ENCODE measurements around the gene CDC25C. TPM values are rescaled to one million over a fixed set of nuclear protein-coding genes. Genes with fewer than 3 reads are reported as not detected.

Gene CDC25C
- total and polyA plus RNA-seq, 2 of the 4 experiments (the other 2 are of a cell fraction) = 7.3 to 8.2 TPM

DNA sequence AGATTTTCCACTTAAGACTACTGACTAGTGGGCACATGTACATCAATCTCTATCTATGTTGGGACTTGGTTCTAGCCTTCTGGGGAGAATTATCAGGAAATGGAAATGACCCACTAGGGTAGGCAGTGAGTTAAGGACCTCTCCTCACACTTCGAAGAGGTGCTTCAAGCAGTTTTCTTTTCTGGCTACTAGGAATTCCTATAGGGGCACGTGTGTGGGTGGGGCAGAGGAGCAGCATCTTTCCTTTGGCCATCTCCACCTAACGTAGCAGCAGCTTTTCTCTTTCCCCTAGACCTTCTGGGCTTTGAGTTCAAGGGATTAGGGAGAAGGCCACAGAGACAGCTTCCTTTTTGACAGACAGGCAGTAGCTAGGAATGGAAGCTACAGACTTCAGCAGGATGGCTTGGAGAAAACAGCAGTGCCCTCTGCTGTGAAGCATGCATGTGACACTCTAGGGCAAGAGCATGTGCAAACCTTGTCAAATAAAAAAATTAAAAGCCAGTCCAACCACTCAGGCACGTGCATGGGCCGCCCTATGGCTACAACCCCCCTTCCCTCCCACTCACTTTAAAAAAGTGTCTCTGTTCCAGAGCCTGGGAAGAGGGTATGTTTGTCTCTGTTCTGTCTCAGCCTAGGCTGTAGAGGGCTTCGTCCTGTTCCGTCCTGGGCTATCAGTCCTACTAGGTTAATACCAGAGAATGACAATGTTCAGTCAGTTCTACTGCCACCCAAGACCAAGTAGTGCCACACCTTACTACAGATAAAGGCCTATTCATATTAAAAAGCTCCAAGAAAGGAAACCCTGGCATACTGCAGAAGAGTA lies 48.5 kb downstream of the CDC25C start (continued):
- no peak for TF ChIP-seq MXI1 (IDR thresholded peaks at IDR 0.05; ENCODE audit: borderline replicate concordance, low read depth, low read length)

DNA sequence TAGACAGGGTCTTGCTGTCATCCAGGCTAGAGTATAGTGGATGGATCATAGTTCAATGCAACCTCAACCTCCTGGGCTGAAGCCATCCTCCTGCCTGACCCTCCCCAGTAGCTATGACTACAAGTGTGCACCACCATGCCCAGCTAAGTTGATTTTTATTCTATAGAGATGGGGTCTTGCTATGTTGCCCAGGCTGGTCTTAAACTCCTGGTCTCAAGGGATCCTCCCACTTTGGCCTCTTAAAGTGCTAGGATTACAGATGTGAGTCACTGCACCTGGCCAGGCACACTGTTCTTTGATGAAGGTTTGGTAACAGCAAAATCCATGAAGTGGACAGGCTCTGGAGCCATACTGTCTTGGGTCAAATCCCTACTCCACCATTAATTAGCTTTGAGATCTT lies 50.7 kb downstream of the CDC25C start:
- DNase-seq (no peak), ATAC-seq (ENCODE audit: low read depth) (no peak)
- Histone ChIP-seq H3K18ac (ENCODE audit: low read depth, low read length) (no peak overlapping the region), H2BK15ac (ENCODE audit: low read depth, low read length) (no peak overlapping the region), H2BK5ac (ENCODE audit: low read depth, low read length, poor library complexity, severe bottlenecking) (no peak overlapping the region), H3K56ac (ENCODE audit: extremely low read depth, insufficient read depth, low read length) (no peak overlapping the region), H3K27ac (ENCODE audit: insufficient read depth, low read length) (no peak overlapping the region), H3K4me1 (ENCODE audit: control insufficient read depth, insufficient read depth, low read length) (no peaks in the 10 kb centered on the region), H3K9me1 (ENCODE audit: insufficient read depth, low read length) (no peaks in the 10 kb centered on the region), H4K8ac (ENCODE audit: low read depth in 2 of 2, low read length in 2 of 2) (no peak overlapping the region), H2AK5ac (ENCODE audit: low read depth, low read length) (no peak overlapping the region), H3K4me3 (ENCODE audit: insufficient read depth, low read depth, low read length) (no peak overlapping the region), H2BK120ac (ENCODE audit: low read depth, low read length) (no peak overlapping the region), H3K14ac (replicated peaks; ENCODE audit: low read depth, low read length) (no peak overlapping the region), H3K4ac (ENCODE audit: low read depth, low read length) (no peak overlapping the region), H4K20me1 (ENCODE audit: insufficient read depth, low read length) (no peaks in the 10 kb centered on the region), H4K91ac (ENCODE audit: insufficient read depth, low read depth, low read length) (no peak overlapping the region), H4K5ac (ENCODE audit: low read depth, low read length) (no peak overlapping the region), H3K79me1 (ENCODE audit: low read depth in 1 of 2, low read length in 2 of 2) (no peaks in the 10 kb centered on the region), H3K36me3 (ENCODE audit: control insufficient read depth, insufficient read depth, low read length) (0 out of 2 replicates have a peak, but pooled peaks cover 2% of the 10 kb centered on the region), H3K23ac (ENCODE audit: low read depth, low read length) (no peak overlapping the region), H3K27me3 (ENCODE audit: control insufficient read depth, insufficient read depth, low read length) (peaks cover 3% of the 10 kb centered on the region), H2AK9ac (replicated peaks; ENCODE audit: low read depth, low read length, poor library complexity) (no peak overlapping the region), H2BK20ac (ENCODE audit: low read depth, low read length) (no peak overlapping the region), H3K9me3 (ENCODE audit: control insufficient read depth, insufficient read depth, low read length) (no peaks in the 10 kb centered on the region), H2AFZ (replicated peaks; ENCODE audit: low read length, poor library complexity) (no peak overlapping the region), H3K4me2 (ENCODE audit: low read depth, low read length) (no peak overlapping the region), H3K9ac (ENCODE audit: low read depth, low read length) (no peak overlapping the region)
- intact Hi-C loops (cut with micrococcal nuclease) = loop anchor here (5.0 kb wide), 1 partner anchor 39 kb away; no protein-coding TSS in a partner anchor
- POLR2A ChIA-PET (ENCODE audit: unreplicated experiment) = no interaction called here
- CTCF ChIA-PET = interaction anchor here (0.6 kb wide), 3 partner anchors 9 to 110 kb away, joined by 3 to 5 read pairs (median 3); no protein-coding TSS in a partner anchor
- in situ Hi-C loops (cut with MboI; ENCODE audit: low sequenced_read_pairs) = no loop called here
- no TSS peak for BruUV-seq (replicated peaks)
- dilution Hi-C loops (cut with HindIII; ENCODE audit: low sequenced_read_pairs, unreplicated experiment) = no loop called here
- no peak for TF ChIP-seq NFE2L2 (IDR thresholded peaks at IDR 0.05; ENCODE audit: low read depth, low read length)
- no peak for TF ChIP-seq POLR2A (IDR thresholded peaks at IDR 0.05; ENCODE audit: low read depth, low read length)
- TF ChIP-seq RFX5 (IDR thresholded peaks at IDR 0.05; ENCODE audit: low read depth, low read length) = no peak
- TF ChIP-seq FOS (IDR thresholded peaks at IDR 0.05; ENCODE audit: low read depth, low read length) = no peak
- TF ChIP-seq SMC3 (IDR thresholded peaks at IDR 0.05; ENCODE audit: low read depth, low read length) = no peak
- TF ChIP-seq MAFK (IDR thresholded peaks at IDR 0.05; ENCODE audit: low read depth, low read length) = no peak
- TF ChIP-seq CHD1 (IDR thresholded peaks at IDR 0.05; ENCODE audit: low read depth, low read length) = no peak
- TF ChIP-seq MXI1 (IDR thresholded peaks at IDR 0.05; ENCODE audit: borderline replicate concordance, low read depth, low read length) = no peak
- TF ChIP-seq, protein P1, sequence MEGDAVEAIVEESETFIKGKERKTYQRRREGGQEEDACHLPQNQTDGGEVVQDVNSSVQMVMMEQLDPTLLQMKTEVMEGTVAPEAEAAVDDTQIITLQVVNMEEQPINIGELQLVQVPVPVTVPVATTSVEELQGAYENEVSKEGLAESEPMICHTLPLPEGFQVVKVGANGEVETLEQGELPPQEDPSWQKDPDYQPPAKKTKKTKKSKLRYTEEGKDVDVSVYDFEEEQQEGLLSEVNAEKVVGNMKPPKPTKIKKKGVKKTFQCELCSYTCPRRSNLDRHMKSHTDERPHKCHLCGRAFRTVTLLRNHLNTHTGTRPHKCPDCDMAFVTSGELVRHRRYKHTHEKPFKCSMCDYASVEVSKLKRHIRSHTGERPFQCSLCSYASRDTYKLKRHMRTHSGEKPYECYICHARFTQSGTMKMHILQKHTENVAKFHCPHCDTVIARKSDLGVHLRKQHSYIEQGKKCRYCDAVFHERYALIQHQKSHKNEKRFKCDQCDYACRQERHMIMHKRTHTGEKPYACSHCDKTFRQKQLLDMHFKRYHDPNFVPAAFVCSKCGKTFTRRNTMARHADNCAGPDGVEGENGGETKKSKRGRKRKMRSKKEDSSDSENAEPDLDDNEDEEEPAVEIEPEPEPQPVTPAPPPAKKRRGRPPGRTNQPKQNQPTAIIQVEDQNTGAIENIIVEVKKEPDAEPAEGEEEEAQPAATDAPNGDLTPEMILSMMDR (conservative IDR thresholded peaks at IDR 0.05; ENCODE audit: low read depth, low read length) = no peak
- TF ChIP-seq MAZ (IDR thresholded peaks at IDR 0.05; ENCODE audit: borderline replicate concordance, low read depth, low read length) = no peak
- TF ChIP-seq, protein P2, sequence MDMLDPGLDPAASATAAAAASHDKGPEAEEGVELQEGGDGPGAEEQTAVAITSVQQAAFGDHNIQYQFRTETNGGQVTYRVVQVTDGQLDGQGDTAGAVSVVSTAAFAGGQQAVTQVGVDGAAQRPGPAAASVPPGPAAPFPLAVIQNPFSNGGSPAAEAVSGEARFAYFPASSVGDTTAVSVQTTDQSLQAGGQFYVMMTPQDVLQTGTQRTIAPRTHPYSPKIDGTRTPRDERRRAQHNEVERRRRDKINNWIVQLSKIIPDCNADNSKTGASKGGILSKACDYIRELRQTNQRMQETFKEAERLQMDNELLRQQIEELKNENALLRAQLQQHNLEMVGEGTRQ (IDR thresholded peaks at IDR 0.05; ENCODE audit: low read depth, low read length) = no peak
- TF ChIP-seq RAD21 (IDR thresholded peaks at IDR 0.05; ENCODE audit: low read length) = no peak
- TF ChIP-seq, protein P3, sequence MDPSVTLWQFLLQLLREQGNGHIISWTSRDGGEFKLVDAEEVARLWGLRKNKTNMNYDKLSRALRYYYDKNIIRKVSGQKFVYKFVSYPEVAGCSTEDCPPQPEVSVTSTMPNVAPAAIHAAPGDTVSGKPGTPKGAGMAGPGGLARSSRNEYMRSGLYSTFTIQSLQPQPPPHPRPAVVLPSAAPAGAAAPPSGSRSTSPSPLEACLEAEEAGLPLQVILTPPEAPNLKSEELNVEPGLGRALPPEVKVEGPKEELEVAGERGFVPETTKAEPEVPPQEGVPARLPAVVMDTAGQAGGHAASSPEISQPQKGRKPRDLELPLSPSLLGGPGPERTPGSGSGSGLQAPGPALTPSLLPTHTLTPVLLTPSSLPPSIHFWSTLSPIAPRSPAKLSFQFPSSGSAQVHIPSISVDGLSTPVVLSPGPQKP (IDR thresholded peaks at IDR 0.05; ENCODE audit: borderline replicate concordance, low read depth, low read length) = no peak

All from IMR-90 (cell line).